H9 (cell line): ENCODE results near the gene ZRSR2. TPM values are rescaled to one million over a fixed set of nuclear protein-coding genes. Genes with fewer than 3 reads are reported as not detected.
A peak's percentile ranks its signal among the peaks of the same experiment; 100 is the strongest.

Experiments used
- DNase-seq: peaks from one replicate; pipeline ENCODE4 v3.0.0-alpha.2; 2017
- H2AFZ ChIP-seq: one replicate; pipeline ENCODE4 v1.6.1; 2013; ENCODE audit warnings: mild to moderate bottlenecking, low read length, control low read depth, moderate library complexity
- H2AK5ac ChIP-seq: 2 replicates; pipeline ENCODE4 v1.6.1; 2013; ENCODE audit warnings: low read length, control low read depth, mixed read lengths; ENCODE audit not compliant: insufficient read length
- H2BK120ac ChIP-seq: one replicate; pipeline ENCODE4 v1.6.1; 2013; ENCODE audit warnings: low read depth, mild to moderate bottlenecking, low read length, control low read depth, inconsistent platforms; ENCODE audit not compliant: poor library complexity, severe bottlenecking
- H2BK12ac ChIP-seq: 2 replicates; pipeline ENCODE4 v1.6.1; 2013; ENCODE audit warnings: low read length, control low read depth, mixed read lengths, low read depth; ENCODE audit not compliant: insufficient read length
- H2BK15ac ChIP-seq: 2 replicates; pipeline ENCODE4 v1.6.1; 2013; ENCODE audit warnings: low read depth, low read length, control low read depth
- H2BK20ac ChIP-seq: one replicate; pipeline ENCODE4 v1.6.1; 2013; ENCODE audit warnings: low read depth, mild to moderate bottlenecking, low read length, control low read depth, inconsistent platforms; ENCODE audit not compliant: poor library complexity, severe bottlenecking
- H2BK5ac ChIP-seq: 2 replicates; pipeline ENCODE4 v1.6.1; 2013; ENCODE audit warnings: low read length, control low read depth, mixed read lengths; ENCODE audit not compliant: insufficient read length
- H3K14ac ChIP-seq: 2 replicates; pipeline ENCODE4 v1.6.1; 2013; ENCODE audit warnings: low read length, control low read depth; ENCODE audit not compliant: insufficient read depth
- H3K18ac ChIP-seq: 2 replicates; pipeline ENCODE4 v1.6.1; 2013; ENCODE audit warnings: low read depth, mild to moderate bottlenecking, mixed read lengths, low read length, control low read depth; ENCODE audit not compliant: insufficient read length
- H3K23ac ChIP-seq: 2 replicates; pipeline ENCODE4 v1.6.1; 2013; ENCODE audit warnings: low read length, control low read depth, mixed read lengths, low read depth; ENCODE audit not compliant: insufficient read length
- H3K23me2 ChIP-seq: 2 replicates; pipeline ENCODE4 v1.6.1; 2013; ENCODE audit warnings: low read depth, mild to moderate bottlenecking, mixed read lengths, low read length, control low read depth; ENCODE audit not compliant: insufficient read length, poor library complexity, severe bottlenecking
- H3K27ac ChIP-seq: 2 replicates; pipeline ENCODE4 v1.5.1; 2013; ENCODE audit warnings: low read length, control low read depth, mixed read lengths, low read depth; ENCODE audit not compliant: insufficient read length
- H3K27me3 ChIP-seq: 2 replicates; pipeline ENCODE4 v1.6.1; 2013; ENCODE audit warnings: low read length, control low read depth, inconsistent platforms; ENCODE audit not compliant: insufficient read depth
- H3K4ac ChIP-seq: 2 replicates; pipeline ENCODE4 v1.6.1; 2013; ENCODE audit warnings: low read depth, mild to moderate bottlenecking, control low read depth, inconsistent platforms, low read length, moderate library complexity
- H3K4me1 ChIP-seq: 2 replicates; pipeline ENCODE4 v1.6.1; 2013; ENCODE audit warnings: low read length, control low read depth, inconsistent platforms; ENCODE audit not compliant: insufficient read depth
- H3K4me2 ChIP-seq: 2 replicates; pipeline ENCODE4 v1.6.1; 2013; ENCODE audit warnings: low read length, control low read depth, mixed read lengths; ENCODE audit not compliant: insufficient read length, insufficient read depth
- H3K56ac ChIP-seq: 2 replicates; pipeline ENCODE4 v1.6.1; 2013; ENCODE audit warnings: low read depth, mild to moderate bottlenecking, mixed read lengths, low read length, control low read depth; ENCODE audit not compliant: insufficient read length
- H3K79me1 ChIP-seq: 2 replicates; pipeline ENCODE4 v1.6.1; 2013; ENCODE audit warnings: low read depth, mild to moderate bottlenecking, moderate library complexity, low read length, control low read depth, inconsistent platforms; ENCODE audit not compliant: insufficient read depth, poor library complexity, severe bottlenecking
- H3K79me2 ChIP-seq: 2 replicates; pipeline ENCODE4 v1.6.1; 2013; ENCODE audit warnings: low read length, control low read depth, inconsistent platforms; ENCODE audit not compliant: insufficient read depth
- H3K9ac ChIP-seq: 2 replicates; pipeline ENCODE4 v1.6.1; 2013; ENCODE audit warnings: low read length, control low read depth, mixed read lengths; ENCODE audit not compliant: insufficient read length; ENCODE audit errors: extremely low read depth
- H3K9me3 ChIP-seq: one replicate; pipeline ENCODE4 v1.6.1; 2013; ENCODE audit warnings: low read depth, low read length, inconsistent platforms; ENCODE audit not compliant: control insufficient read depth
- H3T11ph ChIP-seq: one replicate; pipeline ENCODE4 v1.6.1; 2013; ENCODE audit warnings: mild to moderate bottlenecking, low read length, control low read depth, inconsistent platforms
- H4K20me1 ChIP-seq: one replicate; pipeline ENCODE4 v1.6.1; 2013; ENCODE audit not compliant: control insufficient read depth, insufficient read length, insufficient read depth
- H4K5ac ChIP-seq: 2 replicates; pipeline ENCODE4 v1.6.1; 2013; ENCODE audit warnings: low read depth, mild to moderate bottlenecking, mixed read lengths, low read length, control low read depth; ENCODE audit not compliant: insufficient read length
- H4K8ac ChIP-seq: replicated peaks from 2 replicates; pipeline ENCODE4 v1.6.1; 2013; ENCODE audit warnings: low read length, control low read depth, mixed read lengths, low read depth; ENCODE audit not compliant: insufficient read length
- H4K91ac ChIP-seq: 2 replicates; pipeline ENCODE4 v1.6.1; 2013; ENCODE audit warnings: low read depth, mild to moderate bottlenecking, moderate library complexity, mixed read lengths, low read length, control low read depth; ENCODE audit not compliant: insufficient read length
- H3K27ac Mint-ChIP-seq, 3 experiments: 2 replicates in 2 of 3; 3 replicates in 1 of 3; pipeline ENCODE4 v1.8.0; 2020 to 2021; ENCODE audit warnings: mixed read lengths in 3 of 3, mild to moderate bottlenecking in 1 of 3, moderate library complexity in 1 of 3
- H3K27me3 Mint-ChIP-seq: 2 replicates; pipeline ENCODE4 v1.8.0; 2021; ENCODE audit warnings: low read depth, mild to moderate bottlenecking, moderate library complexity, mixed read lengths
- H3K36me3 Mint-ChIP-seq, 3 experiments: 2 replicates in 2 of 3; 3 replicates in 1 of 3; pipeline ENCODE4 v1.8.0; 2020 to 2021; ENCODE audit warnings: low read depth in 3 of 3, mixed read lengths in 3 of 3; ENCODE audit not compliant: insufficient read depth in 1 of 3
- H3K4me1 Mint-ChIP-seq, 2 experiments: 2 replicates each; pipeline ENCODE4 v1.8.0; 2020; ENCODE audit warnings: mixed read lengths in 2 of 2
- H3K4me3 Mint-ChIP-seq, 2 experiments: 2 replicates in 1 of 2; 3 replicates in 1 of 2; pipeline ENCODE4 v1.8.0; 2020 to 2021; ENCODE audit warnings: mild to moderate bottlenecking in 2 of 2, mixed read lengths in 2 of 2, moderate library complexity in 1 of 2
- H3K9me3 Mint-ChIP-seq, 2 experiments: 2 replicates in 1 of 2; 3 replicates in 1 of 2; pipeline ENCODE4 v1.8.0; 2020; ENCODE audit warnings: mild to moderate bottlenecking in 2 of 2, mixed read lengths in 2 of 2, moderate library complexity in 1 of 2
- WGBS: extraction: QIAGEN DNeasy Blood & Tissue Kit; methylation state at CpG from one replicate; pipeline ENCODE4 v1.1.7; 2013; ENCODE audit warnings: missing lambda C conversion rate, low lambda C conversion rate, mixed read lengths; ENCODE audit not compliant: insufficient read length; ENCODE audit errors: extremely low coverage; 5-methylcytosine and 5-hydroxymethylcytosine counted together
- total RNA-seq: library from RNA; stranded (reverse); gene quantifications from 2 replicates; pipeline ENCODE4 v1.2.1, GENCODE V29; 2021
- TF ChIP-seq, protein P1 (sequence below): fragments of 200-600 bp; sonication (generic); conservative IDR thresholded peaks from 3 replicates; pipeline ENCODE4 v1.8.0; 2021; ENCODE audit warnings: antibody characterized with exemption, mild to moderate bottlenecking

The ZRSR2 gene
- total RNA-seq, 1 experiment from 2014 or later, result 21.1 TPM

DNA sequence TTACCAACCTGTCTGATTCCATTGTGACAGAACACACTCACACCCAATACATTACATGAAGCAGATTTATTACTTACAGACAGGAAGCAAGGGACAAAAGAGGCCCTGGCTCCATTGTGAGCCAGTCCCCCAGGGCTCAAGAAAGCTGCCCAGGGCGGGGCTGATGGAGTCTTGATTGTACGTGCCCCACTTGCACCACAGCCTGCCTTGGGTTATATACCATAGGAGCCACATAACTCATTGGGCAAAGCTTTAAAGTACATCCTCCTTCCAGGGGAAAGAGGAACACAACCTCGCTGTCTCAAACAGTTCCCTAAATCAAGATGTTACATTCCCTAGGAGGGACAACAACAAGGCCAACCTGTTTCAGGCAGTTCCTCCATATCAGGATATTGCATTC lies 3.4 kb upstream of the ZRSR2 start:
- DNase-seq, result no peak
- no peak overlapping the region for H3T11ph ChIP-seq

More for the DNA sequence above, 3.4 kb upstream of the ZRSR2 start:
- no peaks in the 10 kb centered on the region for H3K79me1 ChIP-seq
- Mint-ChIP-seq H3K27ac (peak overlapping the region in 2 of 3 experiments; percentile 41 to 80; a peak in 2 of 7 replicates), H3K36me3 (peaks cover 6 to 12% (median 9%) of the 10 kb centered on the region in 3 experiments), H3K4me1 (peaks cover 11 to 12% of the 10 kb centered on the region in 2 experiments), H3K27me3 (no peaks in the 10 kb centered on the region), H3K4me3 (no peak overlapping the region), H3K9me3 (no peaks in the 10 kb centered on the region; a peak in 1 of 5 replicates)
- H3K27ac ChIP-seq, result no peak overlapping the region
- no peak overlapping the region for H4K5ac ChIP-seq
- H3K23ac ChIP-seq, result no peak overlapping the region
- H3K4me1 ChIP-seq, result no peaks in the 10 kb centered on the region
- no peak overlapping the region for H2BK120ac ChIP-seq
- no peak overlapping the region for H3K56ac ChIP-seq
- H2BK20ac ChIP-seq, result no peak overlapping the region
- H3K79me2 ChIP-seq, result no peaks in the 10 kb centered on the region
- H4K8ac ChIP-seq, result no peak overlapping the region
- no peak overlapping the region for H2AK5ac ChIP-seq
- peaks cover 14% of the 10 kb centered on the region for H3K23me2 ChIP-seq
- no peak overlapping the region for H4K91ac ChIP-seq
- TF ChIP-seq, protein P1, sequence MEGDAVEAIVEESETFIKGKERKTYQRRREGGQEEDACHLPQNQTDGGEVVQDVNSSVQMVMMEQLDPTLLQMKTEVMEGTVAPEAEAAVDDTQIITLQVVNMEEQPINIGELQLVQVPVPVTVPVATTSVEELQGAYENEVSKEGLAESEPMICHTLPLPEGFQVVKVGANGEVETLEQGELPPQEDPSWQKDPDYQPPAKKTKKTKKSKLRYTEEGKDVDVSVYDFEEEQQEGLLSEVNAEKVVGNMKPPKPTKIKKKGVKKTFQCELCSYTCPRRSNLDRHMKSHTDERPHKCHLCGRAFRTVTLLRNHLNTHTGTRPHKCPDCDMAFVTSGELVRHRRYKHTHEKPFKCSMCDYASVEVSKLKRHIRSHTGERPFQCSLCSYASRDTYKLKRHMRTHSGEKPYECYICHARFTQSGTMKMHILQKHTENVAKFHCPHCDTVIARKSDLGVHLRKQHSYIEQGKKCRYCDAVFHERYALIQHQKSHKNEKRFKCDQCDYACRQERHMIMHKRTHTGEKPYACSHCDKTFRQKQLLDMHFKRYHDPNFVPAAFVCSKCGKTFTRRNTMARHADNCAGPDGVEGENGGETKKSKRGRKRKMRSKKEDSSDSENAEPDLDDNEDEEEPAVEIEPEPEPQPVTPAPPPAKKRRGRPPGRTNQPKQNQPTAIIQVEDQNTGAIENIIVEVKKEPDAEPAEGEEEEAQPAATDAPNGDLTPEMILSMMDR, result no peak
- H3K9me3 ChIP-seq, result no peaks in the 10 kb centered on the region
- H3K14ac ChIP-seq, result no peak overlapping the region
- H3K9ac ChIP-seq, result no peak overlapping the region
- no peak overlapping the region for H2BK12ac ChIP-seq
- no peak overlapping the region for H2BK5ac ChIP-seq
- H4K20me1 ChIP-seq, result no peaks in the 10 kb centered on the region
- no peaks in the 10 kb centered on the region for H3K27me3 ChIP-seq
- no peak overlapping the region for H2AFZ ChIP-seq
- no peak overlapping the region for H3K4ac ChIP-seq
- H3K4me2 ChIP-seq, result no peak overlapping the region
- H2BK15ac ChIP-seq, result no peak overlapping the region
- no peak overlapping the region for H3K18ac ChIP-seq
- no CpG with 5 or more reads among the region's 3 CpGs for WGBS
